ENCODE data around the gene MALRD1.
"Not testable (repeated sequence)": the region's sequence is repeated elsewhere in the genome, so short reads cannot be mapped to it uniquely, and the experiment has no call there.

The MALRD1 gene

DNA sequence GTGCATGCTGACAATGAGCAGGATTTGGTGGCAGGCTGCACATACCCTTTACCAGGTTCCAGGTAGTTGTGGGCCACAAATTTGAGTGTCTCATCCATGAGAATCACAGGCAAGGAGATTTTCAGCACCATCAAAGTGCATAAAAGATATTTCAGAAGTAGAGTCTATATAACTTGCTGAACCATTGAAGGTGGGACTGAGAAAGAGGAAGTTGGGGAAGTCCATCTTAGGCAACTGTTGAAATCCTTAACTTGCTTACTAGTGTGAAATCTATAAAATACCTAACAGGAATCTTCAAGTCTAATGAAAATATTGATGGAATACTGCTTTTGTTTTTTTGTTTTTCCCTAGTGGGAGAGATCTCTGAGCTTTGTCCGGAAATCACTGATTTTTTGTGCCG is 442.6 kb downstream of the MALRD1 start:
- H3K4me3 ChIP-seq (ENCODE audit: low read length) = no peak overlapping the region
- peaks cover 10% of the 10 kb centered on the region for H3K4me1 ChIP-seq (ENCODE audit: insufficient read depth, low read length)
- no peaks in the 10 kb centered on the region for H3K9me3 ChIP-seq (ENCODE audit: insufficient read depth, low read depth, low read length)
- H3K9ac ChIP-seq (ENCODE audit: low read depth, low read length) = no peak overlapping the region
- WGBS = 97% methylated on average over 2 of the region's 2 CpGs
- H3K36me3 ChIP-seq (ENCODE audit: insufficient read depth, low read length) = no peaks in the 10 kb centered on the region
- no peaks in the 10 kb centered on the region for H3K27me3 ChIP-seq (ENCODE audit: insufficient read depth, low read length)
- no peak overlapping the region for H3K27ac ChIP-seq (ENCODE audit: low read depth, low read length)

DNA sequence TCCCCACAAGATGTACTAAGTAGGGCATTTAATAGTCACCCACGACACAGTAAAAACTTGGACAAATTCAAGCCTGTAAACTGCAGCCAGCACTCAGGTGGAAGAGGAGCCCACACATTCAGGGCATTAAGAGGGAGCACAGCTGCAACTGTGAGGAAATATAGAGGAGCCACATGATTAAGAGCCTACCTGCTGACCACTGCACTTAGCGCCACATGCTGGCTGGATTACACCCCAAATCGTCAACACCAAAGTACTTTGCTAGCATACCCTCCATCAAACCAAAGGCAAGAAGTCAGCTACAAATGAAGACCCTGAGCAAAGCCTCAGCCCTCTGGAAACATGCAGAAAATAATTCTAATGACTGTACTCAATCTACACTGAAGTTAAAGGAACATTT is 445.3 kb downstream of the MALRD1 start:
- no peaks in the 10 kb centered on the region for H3K36me3 ChIP-seq (ENCODE audit: insufficient read depth, low read length)
- whole genome bisulfite sequencing = 93% methylated on average over 3 of the region's 3 CpGs
- no peak overlapping the region for H3K27ac ChIP-seq (ENCODE audit: low read depth, low read length)
- H3K9ac ChIP-seq (ENCODE audit: low read depth, low read length) = no peak overlapping the region
- no peak overlapping the region for H3K4me3 ChIP-seq (ENCODE audit: low read length)
- H3K9me3 ChIP-seq (ENCODE audit: insufficient read depth, low read depth, low read length) = no peaks in the 10 kb centered on the region
- H3K4me1 ChIP-seq (ENCODE audit: insufficient read depth, low read length) = peaks cover 10% of the 10 kb centered on the region
- H3K27me3 ChIP-seq (ENCODE audit: insufficient read depth, low read length) = no peaks in the 10 kb centered on the region

DNA sequence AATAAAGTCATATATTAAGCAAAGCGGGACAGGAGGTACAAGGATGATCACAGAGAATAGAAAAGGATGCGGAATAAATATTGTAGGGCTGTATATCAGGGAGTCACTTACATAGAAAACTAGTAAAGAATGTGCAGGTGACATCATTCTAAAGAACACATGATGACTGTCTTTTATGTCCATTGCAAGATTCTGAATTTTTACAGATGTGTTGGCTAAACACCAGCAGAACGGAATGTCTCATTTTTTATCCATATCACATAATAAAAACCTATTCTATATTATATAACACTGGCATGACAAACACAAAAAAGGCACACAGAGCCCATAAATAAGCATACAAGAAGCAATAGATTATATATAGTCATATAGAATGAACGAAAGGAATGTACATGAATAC is 448.4 kb downstream of the MALRD1 start:
- 93% methylated on average over 3 of the region's 4 CpGs for WGBS
- Histone ChIP-seq H3K4me3 (ENCODE audit: low read length) (no peak overlapping the region), H3K4me1 (ENCODE audit: insufficient read depth, low read length) (peaks cover 5% of the 10 kb centered on the region; the same call in 1 of the 2 replicates), H3K27ac (ENCODE audit: low read depth, low read length) (no peak overlapping the region), H3K36me3 (ENCODE audit: insufficient read depth, low read length) (no peaks in the 10 kb centered on the region), H3K27me3 (ENCODE audit: insufficient read depth, low read length) (no peaks in the 10 kb centered on the region), H3K9ac (ENCODE audit: low read depth, low read length) (no peak overlapping the region), H3K9me3 (ENCODE audit: insufficient read depth, low read depth, low read length) (no peaks in the 10 kb centered on the region)

DNA sequence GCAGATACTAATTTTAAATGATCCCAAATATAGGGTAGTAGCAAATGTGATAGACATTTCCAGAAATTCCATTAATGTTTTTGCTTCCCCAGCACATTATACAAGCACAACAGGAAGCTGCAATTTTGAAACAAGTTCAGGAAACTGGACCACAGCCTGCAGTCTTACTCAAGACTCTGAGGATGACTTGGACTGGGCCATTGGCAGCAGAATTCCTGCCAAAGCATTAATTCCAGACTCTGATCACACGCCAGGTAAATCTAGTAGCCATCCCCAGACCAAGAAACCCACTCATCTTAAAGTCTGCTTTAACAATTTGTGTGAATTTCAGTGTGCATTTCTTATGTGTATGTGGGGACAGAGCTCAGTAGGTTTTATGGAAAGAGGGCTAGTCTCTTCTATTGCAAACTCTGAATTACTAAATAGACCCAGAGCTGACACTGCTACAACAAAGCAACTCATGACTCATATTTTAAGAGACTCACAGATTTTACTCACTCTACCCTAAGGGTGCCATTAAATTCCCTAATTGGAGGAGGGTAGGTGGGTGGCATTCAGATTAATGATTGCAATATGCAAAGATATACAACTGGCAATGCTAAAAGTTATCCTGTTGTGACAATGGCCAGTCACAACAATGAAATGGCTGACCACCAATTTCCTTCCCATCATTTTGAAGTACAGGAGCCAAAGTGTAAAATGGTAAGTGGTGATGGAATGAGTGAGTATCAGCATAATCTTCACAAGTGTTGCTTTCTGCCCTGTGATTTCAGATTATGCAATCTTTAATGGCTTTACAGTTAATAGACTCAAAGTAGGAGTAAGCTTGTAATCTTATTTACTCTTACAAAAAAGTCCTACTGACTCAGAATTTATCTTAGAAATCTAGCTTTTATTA is 450.0 kb downstream of the MALRD1 start:
- WGBS = 100% methylated on average over 1 of the region's 1 CpG
- Histone ChIP-seq H3K27me3 (ENCODE audit: insufficient read depth, low read length) (no peaks in the 10 kb centered on the region), H3K9me3 (ENCODE audit: insufficient read depth, low read depth, low read length) (no peaks in the 10 kb centered on the region), H3K36me3 (ENCODE audit: insufficient read depth, low read length) (no peaks in the 10 kb centered on the region), H3K4me3 (ENCODE audit: low read length) (no peak overlapping the region), H3K4me1 (ENCODE audit: insufficient read depth, low read length) (peaks cover 5% of the 10 kb centered on the region; the same call in 1 of the 2 replicates), H3K27ac (ENCODE audit: low read depth, low read length) (no peak overlapping the region), H3K9ac (ENCODE audit: low read depth, low read length) (no peak overlapping the region)

DNA sequence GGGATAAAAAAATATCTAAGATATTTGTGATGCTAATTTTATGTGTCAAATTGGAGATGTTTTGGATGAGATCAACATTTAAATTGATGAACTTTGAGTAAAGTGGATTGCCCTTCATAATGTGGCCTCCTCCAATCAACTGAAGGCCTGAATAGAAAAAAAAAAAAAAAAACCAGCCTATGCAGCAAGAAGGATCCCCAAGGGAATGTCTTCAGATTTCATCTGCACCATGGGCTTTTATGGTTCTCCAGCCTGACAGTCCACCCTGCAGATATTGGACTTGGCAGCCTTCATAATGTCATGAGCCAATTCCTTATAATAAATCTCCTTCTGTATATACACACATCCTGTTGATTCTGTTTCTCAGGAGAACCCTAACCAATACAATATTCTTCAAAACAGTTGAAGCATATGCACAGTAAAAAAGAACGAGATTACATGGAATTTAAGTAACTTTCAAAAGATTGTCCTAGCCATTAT is 450.7 kb downstream of the MALRD1 start:
- no peaks in the 10 kb centered on the region for H3K9me3 ChIP-seq (ENCODE audit: insufficient read depth, low read depth, low read length)
- no peak overlapping the region for H3K9ac ChIP-seq (ENCODE audit: low read depth, low read length)
- WGBS = no CpG with 5 or more reads among the region's 1 CpG
- no peak overlapping the region for H3K27ac ChIP-seq (ENCODE audit: low read depth, low read length)
- H3K27me3 ChIP-seq (ENCODE audit: insufficient read depth, low read length) = no peaks in the 10 kb centered on the region
- peaks cover 5% of the 10 kb centered on the region; the same call in 1 of the 2 replicates for H3K4me1 ChIP-seq (ENCODE audit: insufficient read depth, low read length)
- H3K4me3 ChIP-seq (ENCODE audit: low read length) = no peak overlapping the region
- no peaks in the 10 kb centered on the region for H3K36me3 ChIP-seq (ENCODE audit: insufficient read depth, low read length)

DNA sequence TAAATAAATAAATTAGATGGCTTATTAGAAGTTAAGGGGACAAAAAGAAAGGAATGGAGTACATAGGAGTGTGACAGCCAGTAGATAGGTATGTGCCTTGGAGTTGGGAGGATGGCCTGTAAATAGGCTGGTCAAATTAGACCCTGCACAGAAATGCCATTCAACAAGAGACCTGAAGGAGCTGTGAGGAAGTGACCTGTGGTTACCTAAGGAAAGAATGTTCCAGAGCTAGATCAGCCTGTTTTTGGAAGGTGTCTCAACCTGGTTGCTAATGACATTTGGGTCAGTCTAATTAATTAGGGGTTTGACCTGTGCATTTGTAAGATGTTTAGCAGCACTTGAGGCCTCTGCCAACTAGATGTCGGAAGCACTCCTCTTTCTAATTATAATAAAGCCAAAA is 452.4 kb downstream of the MALRD1 start:
- H3K9me3 ChIP-seq (ENCODE audit: insufficient read depth, low read depth, low read length) = no peaks in the 10 kb centered on the region
- 100% methylated on average over 1 of the region's 1 CpG for WGBS
- no peak overlapping the region for H3K27ac ChIP-seq (ENCODE audit: low read depth, low read length)
- no peaks in the 10 kb centered on the region for H3K27me3 ChIP-seq (ENCODE audit: insufficient read depth, low read length)
- H3K4me3 ChIP-seq (ENCODE audit: low read length) = no peak overlapping the region
- H3K4me1 ChIP-seq (ENCODE audit: insufficient read depth, low read length) = no peaks in the 10 kb centered on the region
- no peaks in the 10 kb centered on the region for H3K36me3 ChIP-seq (ENCODE audit: insufficient read depth, low read length)
- H3K9ac ChIP-seq (ENCODE audit: low read depth, low read length) = no peak overlapping the region

DNA sequence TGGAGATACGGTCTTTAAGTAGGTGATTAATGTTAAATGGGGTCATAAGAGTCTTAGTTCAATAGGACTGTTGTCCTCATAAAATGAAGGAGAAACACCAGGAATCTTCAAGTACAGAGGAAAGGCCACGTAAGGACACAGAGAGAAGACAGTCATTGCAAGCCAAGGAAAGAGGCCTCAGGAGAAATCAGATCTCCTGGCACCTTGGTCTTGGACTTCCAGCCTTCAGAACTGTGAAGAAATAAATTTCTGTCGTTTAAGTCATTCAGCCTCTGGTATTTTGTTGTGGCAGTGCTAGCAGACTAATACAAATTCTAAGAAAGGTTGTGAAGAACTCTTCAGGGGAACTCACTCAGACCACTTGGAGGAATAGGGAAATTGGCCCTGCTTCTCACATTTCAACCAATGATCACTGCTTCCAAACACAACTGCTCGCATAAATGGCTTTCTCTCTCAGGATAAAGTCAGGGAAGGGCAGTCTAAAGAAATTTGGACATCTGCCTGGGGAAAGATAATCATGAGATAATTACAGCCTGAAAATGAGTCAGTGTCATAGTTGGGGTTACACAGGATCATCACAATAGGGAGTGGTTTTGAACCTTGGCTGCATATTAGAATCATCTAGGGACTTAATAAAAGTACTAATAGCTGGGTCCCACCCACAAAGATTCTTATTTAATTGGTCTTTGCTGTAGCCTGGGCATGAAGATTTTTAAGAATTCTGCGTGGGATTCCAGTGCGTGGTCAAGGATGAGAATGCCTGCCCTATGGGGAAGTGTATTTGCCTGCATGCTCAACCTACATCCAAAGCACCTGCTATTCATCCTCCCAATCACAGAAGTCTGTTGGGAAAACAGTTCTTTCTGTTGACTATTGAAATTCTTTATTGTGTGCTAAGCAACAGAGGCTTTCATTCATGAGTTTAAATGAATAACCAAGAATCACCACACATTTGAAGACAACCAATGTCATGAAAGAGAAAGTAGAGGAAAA is 457.0 kb downstream of the MALRD1 start:
- H3K4me1 ChIP-seq (ENCODE audit: insufficient read depth, low read length) = peaks cover 2% of the 10 kb centered on the region; the same call in 1 of the 2 replicates
- WGBS = 93% methylated on average over 5 of the region's 6 CpGs
- H3K9me3 ChIP-seq (ENCODE audit: insufficient read depth, low read depth, low read length) = no peaks in the 10 kb centered on the region
- no peak overlapping the region for H3K9ac ChIP-seq (ENCODE audit: low read depth, low read length)
- no peak overlapping the region for H3K4me3 ChIP-seq (ENCODE audit: low read length)
- H3K27ac ChIP-seq (ENCODE audit: low read depth, low read length) = no peak overlapping the region
- H3K27me3 ChIP-seq (ENCODE audit: insufficient read depth, low read length) = no peaks in the 10 kb centered on the region
- H3K36me3 ChIP-seq (ENCODE audit: insufficient read depth, low read length) = no peaks in the 10 kb centered on the region

DNA sequence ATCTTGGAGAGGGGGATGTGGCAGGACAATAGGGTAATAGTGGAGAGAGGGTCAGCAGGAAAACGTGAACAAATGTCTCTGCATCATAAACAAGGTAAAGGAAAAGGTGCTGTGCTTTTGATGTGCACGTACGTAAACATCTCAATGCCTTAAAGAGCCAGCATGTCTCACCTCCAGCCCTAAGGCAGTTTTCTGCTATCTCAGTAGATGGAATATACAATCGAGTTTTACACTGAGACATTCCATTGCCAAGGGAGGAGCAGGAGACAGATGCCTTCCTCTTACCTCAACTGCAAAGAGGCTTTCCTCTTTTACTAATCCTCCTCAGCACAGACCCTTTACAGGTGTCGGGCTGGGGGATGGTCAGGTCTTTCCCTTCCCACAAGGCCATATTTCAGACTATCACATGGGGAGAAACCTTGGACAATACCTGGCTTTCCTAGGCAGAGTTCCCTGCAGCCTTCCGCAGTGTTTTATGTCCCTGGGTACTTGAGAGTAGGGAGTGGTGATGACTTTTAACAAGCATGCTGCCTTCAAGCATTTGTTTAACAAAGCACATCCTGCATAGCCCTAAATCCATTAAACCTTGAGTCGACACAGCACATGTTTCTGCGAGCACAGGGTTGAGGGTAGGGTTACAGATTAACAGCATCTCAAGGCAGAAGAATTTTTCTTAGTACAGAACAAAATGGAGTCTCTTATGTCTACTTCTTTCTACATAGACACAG is 461.6 kb downstream of the MALRD1 start:
- H3K4me3 ChIP-seq (ENCODE audit: low read length); H3K36me3 ChIP-seq (ENCODE audit: insufficient read depth, low read length); H3K4me1 ChIP-seq (ENCODE audit: insufficient read depth, low read length); H3K27me3 ChIP-seq (ENCODE audit: insufficient read depth, low read length); H3K9me3 ChIP-seq (ENCODE audit: insufficient read depth, low read depth, low read length); H3K9ac ChIP-seq (ENCODE audit: low read depth, low read length): not testable (repeated sequence)
- peak overlapping the region; percentile 61; the same call in 1 of the 2 replicates for H3K27ac ChIP-seq (ENCODE audit: low read depth, low read length)
- 49% methylated on average over 6 of the region's 8 CpGs for WGBS

DNA sequence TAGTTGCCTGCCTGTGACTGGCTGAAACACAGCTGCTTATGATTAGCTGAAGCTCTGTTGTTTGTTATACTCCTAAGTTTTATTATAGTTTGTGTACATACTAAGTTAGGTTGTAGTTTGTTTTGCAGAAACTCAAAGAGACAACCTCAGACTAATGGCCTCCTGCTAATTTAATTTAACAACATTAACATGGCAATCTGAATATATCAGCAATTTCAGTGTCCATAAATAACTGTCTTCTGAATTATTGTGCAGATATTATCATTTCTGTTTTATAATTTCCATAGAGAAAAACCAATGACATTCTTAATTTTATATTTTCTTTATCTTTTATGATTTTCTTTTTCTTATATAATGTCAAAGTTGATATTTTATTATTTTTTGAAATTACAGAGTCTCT is 469.5 kb downstream of the MALRD1 start:
- H3K27ac ChIP-seq (ENCODE audit: low read depth, low read length) = no peak overlapping the region
- no peak overlapping the region for H3K9ac ChIP-seq (ENCODE audit: low read depth, low read length)
- no peak overlapping the region for H3K4me3 ChIP-seq (ENCODE audit: low read length)
- no peaks in the 10 kb centered on the region for H3K36me3 ChIP-seq (ENCODE audit: insufficient read depth, low read length)
- no peaks in the 10 kb centered on the region for H3K4me1 ChIP-seq (ENCODE audit: insufficient read depth, low read length)
- no peaks in the 10 kb centered on the region for H3K27me3 ChIP-seq (ENCODE audit: insufficient read depth, low read length)
- peaks cover 5% of the 10 kb centered on the region; the same call in 1 of the 2 replicates for H3K9me3 ChIP-seq (ENCODE audit: insufficient read depth, low read depth, low read length)

DNA sequence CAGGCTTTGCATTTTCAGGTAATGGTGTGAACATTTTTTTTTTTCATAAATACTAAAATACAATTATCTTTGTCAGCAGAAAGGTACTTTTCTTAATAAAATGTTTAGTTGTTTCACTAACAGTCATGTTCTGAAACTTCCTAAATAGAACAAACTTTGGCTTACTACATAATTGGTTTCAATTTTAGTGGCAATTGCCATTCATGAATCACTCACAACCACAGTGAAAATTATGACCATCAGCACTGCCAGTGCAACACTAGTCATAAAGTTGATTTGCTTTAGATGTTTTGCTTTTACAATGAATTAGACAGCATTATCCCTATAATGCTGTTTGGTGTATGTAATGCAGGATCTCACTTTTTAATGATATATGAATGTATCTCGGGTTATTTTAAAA is 470.0 kb downstream of the MALRD1 start:
- WGBS = no CpG with 5 or more reads among the region's 1 CpG
- no peaks in the 10 kb centered on the region for H3K36me3 ChIP-seq (ENCODE audit: insufficient read depth, low read length)
- no peaks in the 10 kb centered on the region for H3K4me1 ChIP-seq (ENCODE audit: insufficient read depth, low read length)
- no peak overlapping the region for H3K27ac ChIP-seq (ENCODE audit: low read depth, low read length)
- H3K9me3 ChIP-seq (ENCODE audit: insufficient read depth, low read depth, low read length) = peaks cover 5% of the 10 kb centered on the region; the same call in 1 of the 2 replicates
- H3K9ac ChIP-seq (ENCODE audit: low read depth, low read length) = no peak overlapping the region
- H3K4me3 ChIP-seq (ENCODE audit: low read length) = no peak overlapping the region
- H3K27me3 ChIP-seq (ENCODE audit: insufficient read depth, low read length) = no peaks in the 10 kb centered on the region
